ENCODE measurements around the gene SLC12A9.

- TF ChIP-seq ZNF274 (IDR thresholded peaks at IDR 0.05; ENCODE audit: low read depth, low read length) (no peak), SUZ12 (IDR thresholded peaks at IDR 0.05; ENCODE audit: extremely low read depth, insufficient read depth, insufficient read length) (no peak)
Measured at GRCh38 chr7:100901921-100902332, 49.4 kb downstream of the SLC12A9 start.
